Measurements from ENCODE around the gene CHAF1A. TPM values are rescaled to one million over a fixed set of nuclear protein-coding genes. Genes with fewer than 3 reads are reported as not detected.
A peak's percentile ranks its signal among the peaks of the same experiment; 100 is the strongest.

The CHAF1A gene
- total RNA-seq, 1 experiment from 2014 or later: 122 TPM

- no peak for DNase-seq
- H3K4me3 ChIP-seq (ENCODE audit: insufficient read depth, low read depth, low read length): no peak overlapping the region
- H3K27me3 ChIP-seq (ENCODE audit: control insufficient read depth, insufficient read depth, low read length): no peaks in the 10 kb centered on the region
- peaks cover 63% of the 10 kb centered on the region for H3K36me3 ChIP-seq (replicated peaks; ENCODE audit: control insufficient read depth, insufficient read depth, low read length)
These were observed 27.3 kb downstream of the CHAF1A start for GRCh38 chr19:4429771-4430171.

GRCh38 chr19:4430760-4431159, 28.3 kb downstream of the CHAF1A start:
- Histone ChIP-seq H3K4me3 (ENCODE audit: insufficient read depth, low read depth, low read length) (no peak overlapping the region), H3K36me3 (replicated peaks; ENCODE audit: control insufficient read depth, insufficient read depth, low read length) (peaks cover 62% of the 10 kb centered on the region), H3K27me3 (ENCODE audit: control insufficient read depth, insufficient read depth, low read length) (no peaks in the 10 kb centered on the region)
- no peak for DNase-seq

- peaks cover 64% of the 10 kb centered on the region for H3K36me3 ChIP-seq (replicated peaks; ENCODE audit: control insufficient read depth, insufficient read depth, low read length)
These were observed 28.9 kb downstream of the CHAF1A start for GRCh38 chr19:4431296-4431695.

GRCh38 chr19:4431808-4432674, 29.6 kb downstream of the CHAF1A start:
- Histone ChIP-seq H3K4me3 (ENCODE audit: insufficient read depth, low read depth, low read length) (no peak overlapping the region), H3K27me3 (ENCODE audit: control insufficient read depth, insufficient read depth, low read length) (no peaks in the 10 kb centered on the region), H3K36me3 (replicated peaks; ENCODE audit: control insufficient read depth, insufficient read depth, low read length) (peaks cover 68% of the 10 kb centered on the region)
- peak; percentile 49 for DNase-seq

More at GRCh38 chr19:4431296-4431695, 28.9 kb downstream of the CHAF1A start:
- no peak for DNase-seq
- Histone ChIP-seq H3K4me3 (ENCODE audit: insufficient read depth, low read depth, low read length) (no peak overlapping the region), H3K27me3 (ENCODE audit: control insufficient read depth, insufficient read depth, low read length) (no peaks in the 10 kb centered on the region)

GRCh38 chr19:4432918-4433506, 30.6 kb downstream of the CHAF1A start:
- Histone ChIP-seq H3K4me3 (ENCODE audit: insufficient read depth, low read depth, low read length) (no peak overlapping the region), H3K36me3 (replicated peaks; ENCODE audit: control insufficient read depth, insufficient read depth, low read length) (peaks cover 68% of the 10 kb centered on the region), H3K27me3 (ENCODE audit: control insufficient read depth, insufficient read depth, low read length) (no peaks in the 10 kb centered on the region)
- DNase-seq: peak; percentile 55

GRCh38 chr19:4434391-4434790, 32.0 kb downstream of the CHAF1A start:
- no peaks in the 10 kb centered on the region for H3K27me3 ChIP-seq (ENCODE audit: control insufficient read depth, insufficient read depth, low read length)
- H3K4me3 ChIP-seq (ENCODE audit: insufficient read depth, low read depth, low read length): no peak overlapping the region
- H3K36me3 ChIP-seq (replicated peaks; ENCODE audit: control insufficient read depth, insufficient read depth, low read length): peaks cover 62% of the 10 kb centered on the region
- DNase-seq: no peak

GRCh38 chr19:4436231-4436630, 33.8 kb downstream of the CHAF1A start:
- H3K4me3 ChIP-seq (ENCODE audit: insufficient read depth, low read depth, low read length): no peak overlapping the region
- no peaks in the 10 kb centered on the region for H3K27me3 ChIP-seq (ENCODE audit: control insufficient read depth, insufficient read depth, low read length)
- H3K36me3 ChIP-seq (replicated peaks; ENCODE audit: control insufficient read depth, insufficient read depth, low read length): peaks cover 59% of the 10 kb centered on the region
- DNase-seq: no peak

- no peak for DNase-seq
- no peak overlapping the region for H3K4me3 ChIP-seq (ENCODE audit: insufficient read depth, low read depth, low read length)
- H3K27me3 ChIP-seq (ENCODE audit: control insufficient read depth, insufficient read depth, low read length): no peaks in the 10 kb centered on the region
- H3K36me3 ChIP-seq (replicated peaks; ENCODE audit: control insufficient read depth, insufficient read depth, low read length): peaks cover 54% of the 10 kb centered on the region
These were observed 34.7 kb downstream of the CHAF1A start for GRCh38 chr19:4437103-4437502.

- Histone ChIP-seq H3K36me3 (replicated peaks; ENCODE audit: control insufficient read depth, insufficient read depth, low read length) (peaks cover 42% of the 10 kb centered on the region), H3K4me3 (ENCODE audit: insufficient read depth, low read depth, low read length) (no peak overlapping the region), H3K27me3 (ENCODE audit: control insufficient read depth, insufficient read depth, low read length) (no peaks in the 10 kb centered on the region)
- DNase-seq: no peak
These were observed 36.8 kb downstream of the CHAF1A start for GRCh38 chr19:4439243-4439642.

GRCh38 chr19:4441994-4442818, 39.8 kb downstream of the CHAF1A start:
- peaks cover 24% of the 10 kb centered on the region for H3K36me3 ChIP-seq (replicated peaks; ENCODE audit: control insufficient read depth, insufficient read depth, low read length)
- DNase-seq: peak; percentile 54
- H3K4me3 ChIP-seq (ENCODE audit: insufficient read depth, low read depth, low read length): no peak overlapping the region
- no peaks in the 10 kb centered on the region for H3K27me3 ChIP-seq (ENCODE audit: control insufficient read depth, insufficient read depth, low read length)

- Histone ChIP-seq H3K4me3 (ENCODE audit: insufficient read depth, low read depth, low read length) (no peak overlapping the region), H3K36me3 (replicated peaks; ENCODE audit: control insufficient read depth, insufficient read depth, low read length) (peaks cover 24% of the 10 kb centered on the region), H3K27me3 (ENCODE audit: control insufficient read depth, insufficient read depth, low read length) (no peaks in the 10 kb centered on the region)
- DNase-seq: no peak
These were observed 40.3 kb downstream of the CHAF1A start for GRCh38 chr19:4442819-4443146.

- peaks cover 23% of the 10 kb centered on the region for H3K36me3 ChIP-seq (replicated peaks; ENCODE audit: control insufficient read depth, insufficient read depth, low read length)
- DNase-seq: peak; percentile 42
- H3K4me3 ChIP-seq (ENCODE audit: insufficient read depth, low read depth, low read length): no peak overlapping the region
- H3K27me3 ChIP-seq (ENCODE audit: control insufficient read depth, insufficient read depth, low read length): no peaks in the 10 kb centered on the region
These were observed 40.7 kb downstream of the CHAF1A start for GRCh38 chr19:4443188-4443587.

GRCh38 chr19:4443966-4444764, 41.7 kb downstream of the CHAF1A start:
- Histone ChIP-seq H3K27me3 (ENCODE audit: control insufficient read depth, insufficient read depth, low read length) (no peaks in the 10 kb centered on the region), H3K36me3 (replicated peaks; ENCODE audit: control insufficient read depth, insufficient read depth, low read length) (peaks cover 21% of the 10 kb centered on the region), H3K4me3 (ENCODE audit: insufficient read depth, low read depth, low read length) (no peak overlapping the region)
- peak; percentile 50 for DNase-seq

All from H7 (cell line).